Stimulated activated CD4-positive, alpha-beta T cell treated with anti-CD3 and anti-CD28 coated beads, Interleukin-1b, Interleukin-23, amount 100 ng/mL, for 24 hours (primary cell): ENCODE results near the gene GP9.
"Not testable (repeated sequence)": the region's sequence is repeated elsewhere in the genome, so short reads cannot be mapped to it uniquely, and the experiment has no call there.

Experiments used
- DNase-seq, 4 experiments: peaks; one replicate each; pipeline ENCODE4 v3.0.0-alpha.2; 2020; ENCODE audit warnings: low read depth in 4 of 4, low spot score in 1 of 4

The GP9 gene

GRCh38 chr3:129047553-129047839, 13.1 kb upstream of the GP9 start:
- DNase-seq = no peak

GRCh38 chr3:129050556-129051295, 9.9 kb upstream of the GP9 start:
- DNase-seq = no peak

GRCh38 chr3:129051871-129052340, 8.7 kb upstream of the GP9 start:
- no peak for DNase-seq

- DNase-seq = no peak
These were observed 7.9 kb upstream of the GP9 start for GRCh38 chr3:129052675-129053074.

GRCh38 chr3:129054605-129055104, 5.9 kb upstream of the GP9 start:
- no peak for DNase-seq

- DNase-seq = no peak
These were observed 4.0 kb upstream of the GP9 start for GRCh38 chr3:129056451-129057173.

- DNase-seq = no peak
These were observed 3.3 kb upstream of the GP9 start for GRCh38 chr3:129057249-129057648.

GRCh38 chr3:129058441-129059200, 2.0 kb upstream of the GP9 start:
- DNase-seq = no peak

GRCh38 chr3:129059311-129059958, 1.1 kb upstream of the GP9 start:
- DNase-seq = no peak

- DNase-seq = no peak
These were observed 676 bp downstream of the GP9 start for GRCh38 chr3:129061023-129061887.

GRCh38 chr3:129061888-129062834, 1.6 kb downstream of the GP9 start:
- DNase-seq = no peak

GRCh38 chr3:129063091-129063640, 2.6 kb downstream of the GP9 start:
- DNase-seq = no peak

GRCh38 chr3:129063841-129064482, 3.4 kb downstream of the GP9 start:
- no peak for DNase-seq

- no peak for DNase-seq
These were observed 4.6 kb downstream of the GP9 start for GRCh38 chr3:129065016-129065719.

- no peak for DNase-seq
These were observed 5.1 kb downstream of the GP9 start for GRCh38 chr3:129065720-129066073.

GRCh38 chr3:129067719-129068118, 7.1 kb downstream of the GP9 start:
- DNase-seq = not testable (repeated sequence)

- no peak for DNase-seq
These were observed 7.8 kb downstream of the GP9 start for GRCh38 chr3:129068291-129068886.
